DMS 273 (cell line): Measurements from ENCODE around the gene PHRF1.
"Not testable (repeated sequence)": the region's sequence is repeated elsewhere in the genome, so short reads cannot be mapped to it uniquely, and the experiment has no call there.

Experiments
- DNase-seq: peaks from one replicate; lab custom pipeline; 2025; ENCODE audit not compliant: unreplicated experiment; lab: John Stamatoyannopoulos, UW

Gene PHRF1

GRCh38 chr11:626475-627307, 50.4 kb downstream of the PHRF1 start, which contains the start of gene SCT:
SCT (minus strand) TSS chr11:627181; CDS start chr11:627143, 38 bp downstream.
- no peak for DNase-seq

- no peak for DNase-seq
Measured at GRCh38 chr11:627308-627576, 51.0 kb downstream of the PHRF1 start.

GRCh38 chr11:628056-628455, 51.8 kb downstream of the PHRF1 start:
- no peak for DNase-seq

- no peak for DNase-seq
Measured at GRCh38 chr11:629237-629583, 52.9 kb downstream of the PHRF1 start.

GRCh38 chr11:630871-631270, 54.6 kb downstream of the PHRF1 start:
- no peak for DNase-seq

- DNase-seq = no peak
Measured at GRCh38 chr11:635945-636510, 59.8 kb downstream of the PHRF1 start.

- no peak for DNase-seq
Measured at GRCh38 chr11:636511-637332, 60.5 kb downstream of the PHRF1 start, which contains the start of gene DRD4. DRD4 (plus strand) TSS chr11:637269; CDS start chr11:637305, 36 bp downstream.

GRCh38 chr11:637333-637592, 61.0 kb downstream of the PHRF1 start:
- no peak for DNase-seq

GRCh38 chr11:637593-638521, 61.6 kb downstream of the PHRF1 start:
- DNase-seq = no peak

GRCh38 chr11:638631-639331, 62.5 kb downstream of the PHRF1 start:
- no peak for DNase-seq

GRCh38 chr11:639332-639955, 63.2 kb downstream of the PHRF1 start:
- no peak for DNase-seq

GRCh38 chr11:640021-640706, 63.9 kb downstream of the PHRF1 start:
- DNase-seq = no peak

- DNase-seq = no peak
Measured at GRCh38 chr11:641806-642370, 65.6 kb downstream of the PHRF1 start.

- no peak for DNase-seq
Measured at GRCh38 chr11:643366-643765, 67.1 kb downstream of the PHRF1 start.

- no peak for DNase-seq
Measured at GRCh38 chr11:643849-644738, 67.8 kb downstream of the PHRF1 start.

GRCh38 chr11:645536-645935, 69.3 kb downstream of the PHRF1 start:
- DNase-seq = no peak

- DNase-seq = no peak
Measured at GRCh38 chr11:646214-646613, 69.9 kb downstream of the PHRF1 start.

GRCh38 chr11:647672-648158, 71.4 kb downstream of the PHRF1 start:
- DNase-seq = not testable (repeated sequence)
